HCT116 (cell line): ENCODE data around the gene PLEKHA4. TPM values are rescaled to one million over a fixed set of nuclear protein-coding genes. Genes with fewer than 3 reads are reported as not detected.

ENCODE experiments used
- ATAC-seq: fragments of 200-7000 bp; cut with Tn5 transposase; 2 replicates; pipeline ENCODE4 v1.9.1; 2020; ENCODE audit warnings: mild to moderate bottlenecking, moderate library complexity
- BruUV-seq: library from RNA; stranded (reverse); fragments of 400-500 nt; replicated peaks from 2 replicates; lab custom pipeline; 2021; lab: Mats Ljungman, UMichigan
- CTCF ChIA-PET: fragments of 300-600 bp; sonication (Branson Sonifier 250); formaldehyde crosslinking; loops from one replicate; lab custom pipeline; 2021; ENCODE audit warnings: antibody characterized with exemption; lab: Charles Lee
- POLR2A ChIA-PET: fragments of 300-600, 350-600 bp; sonication (Branson Sonifier 250); formaldehyde crosslinking; loops from one replicate; lab custom pipeline; 2021; ENCODE audit warnings: antibody characterized with exemption; lab: Charles Lee
- RAD21 ChIA-PET, 2 experiments: fragments of 300-600 bp; sonication (Branson Sonifier 250); formaldehyde crosslinking; loops; one replicate each; lab custom pipeline; 2023; ENCODE audit warnings: low total read pairs in 2 of 2; ENCODE audit not compliant: uncharacterized antibody in 2 of 2, unreplicated experiment in 2 of 2, low non-redundant PET in 1 of 2; lab: Charles Lee
- DNase-seq: peaks from one replicate; pipeline ENCODE4 v3.0.0-alpha.2; 2010; ENCODE audit warnings: low read depth, low spot score
- H2AFZ ChIP-seq: fragments of 200-600 bp; shearing (Covaris generic), sonication (generic); 2 replicates; pipeline ENCODE4 v1.6.1; 2017; ENCODE audit warnings: low read depth, mixed run types, mixed read lengths, antibody characterized with exemption, low read length; ENCODE audit not compliant: poor library complexity, severe bottlenecking
- H3K27ac ChIP-seq: 2 replicates; pipeline ENCODE4 v1.5.1; 2012; ENCODE audit warnings: low read depth, low read length
- H3K27me3 ChIP-seq: fragments of 200-600 bp; sonication (generic); 2 replicates; pipeline ENCODE4 v1.6.1; 2016; ENCODE audit warnings: mixed run types, low read length, mixed read lengths; ENCODE audit not compliant: insufficient read depth
- H3K36me3 ChIP-seq, 2 experiments: fragments of 200-500 bp in 1 of 2; fragments of 200-600 bp in 1 of 2; sonication (Bioruptor generic) in 1 of 2; sonication (generic) in 1 of 2; 2 replicates each; pipeline versions ENCODE4 v1.5.1 to v1.6.1; 2014 to 2016; ENCODE audit warnings: low read length in 2 of 2, inconsistent platforms in 1 of 2, mixed read lengths in 1 of 2, mixed run types in 1 of 2; ENCODE audit not compliant: insufficient read depth in 2 of 2, control insufficient read depth in 1 of 2
- H3K4me1 ChIP-seq, 2 experiments: fragments of 200-600 bp in 1 of 2; sonication (generic) in 1 of 2; 2 replicates each; pipeline versions ENCODE4 v1.5.1 to v1.6.1; 2012 to 2017; ENCODE audit warnings: low read length in 2 of 2, inconsistent platforms in 1 of 2, mild to moderate bottlenecking in 1 of 2, mixed read lengths in 1 of 2, mixed run types in 1 of 2, moderate library complexity in 1 of 2; ENCODE audit not compliant: insufficient read depth in 2 of 2, control insufficient read depth in 1 of 2
- H3K4me2 ChIP-seq: fragments of 200-600 bp; sonication (generic); 2 replicates; pipeline ENCODE4 v1.6.1; 2017; ENCODE audit warnings: mixed run types, low read length, mixed read lengths
- H3K4me3 ChIP-seq, 2 experiments: fragments of 200-600 bp in 1 of 2; sonication (generic) in 1 of 2; replicated peaks in 1 of 2; 2 replicates each; pipeline ENCODE4 v1.5.1; 2011 to 2016; ENCODE audit warnings: low read length in 2 of 2, control low read depth in 1 of 2, low read depth in 1 of 2, mild to moderate bottlenecking in 1 of 2, mixed read lengths in 1 of 2, mixed run types in 1 of 2
- H3K79me2 ChIP-seq: fragments of 200-600 bp; sonication (generic); 2 replicates; pipeline ENCODE4 v1.6.1; 2017; ENCODE audit warnings: mild to moderate bottlenecking, mixed run types, low read length, moderate library complexity, mixed read lengths; ENCODE audit not compliant: insufficient read depth
- H3K9ac ChIP-seq: fragments of 200-600 bp; sonication (generic); 2 replicates; pipeline ENCODE4 v1.6.1; 2016; ENCODE audit warnings: low read length, mixed read lengths
- H3K9me2 ChIP-seq: fragments of 200-600 bp; sonication (generic), shearing (Covaris generic); 2 replicates; pipeline ENCODE4 v1.6.1; 2017; ENCODE audit warnings: mixed run types, mild to moderate bottlenecking, moderate library complexity; ENCODE audit not compliant: insufficient read depth
- H3K9me3 ChIP-seq, 2 experiments: fragments of 200-500 bp in 1 of 2; fragments of 200-600 bp in 1 of 2; sonication (Bioruptor generic) in 1 of 2; sonication (generic) in 1 of 2; 2 replicates each; pipeline ENCODE4 v1.6.1; 2014 to 2017; ENCODE audit warnings: low read length in 2 of 2, mixed read lengths in 2 of 2, inconsistent platforms in 1 of 2, low read depth in 1 of 2, mild to moderate bottlenecking in 1 of 2, mixed run types in 1 of 2, moderate library complexity in 1 of 2; ENCODE audit not compliant: control insufficient read depth in 1 of 2, insufficient read depth in 1 of 2
- H4K20me1 ChIP-seq: fragments of 200-600 bp; sonication (generic), shearing (Covaris generic); 2 replicates; pipeline ENCODE4 v1.6.1; 2017; ENCODE audit warnings: mixed run types, mild to moderate bottlenecking, moderate library complexity; ENCODE audit not compliant: insufficient read depth
- CEBPB ChIP-seq: IDR thresholded peaks from 2 replicates; pipeline ENCODE4 v1.6.1; 2012; ENCODE audit warnings: low read depth
- EZH2 ChIP-seq: fragments of 200-600 bp; sonication (generic); IDR thresholded peaks from 2 replicates; pipeline ENCODE4 v1.6.1; 2017; ENCODE audit warnings: antibody characterized with exemption, mixed run types
- POLR2AphosphoS5 ChIP-seq: IDR thresholded peaks from 2 replicates; pipeline ENCODE4 v1.6.1; 2011; ENCODE audit warnings: mild to moderate bottlenecking, low read depth, low read length, moderate library complexity
- intact Hi-C: fragments of 100-400 bp; cut with micrococcal nuclease; formaldehyde crosslinking; loops from 2 replicates; pipeline ENCODE4 v1.10.0; 2022
- total RNA-seq: library from RNA; stranded (reverse); gene quantifications from one replicate; pipeline ENCODE4 v1.2.1, GENCODE V29; 2021; ENCODE audit not compliant: unreplicated experiment

Gene PLEKHA4
- total RNA-seq, 1 experiment from 2014 or later, result 20.4 TPM

GRCh38 chr19:48878196-48879024 is 10.0 kb upstream of the PLEKHA4 start (continued):
- TF ChIP-seq EZH2, result no peak
- TF ChIP-seq, all 23 proteins: peak for 0

DNA sequence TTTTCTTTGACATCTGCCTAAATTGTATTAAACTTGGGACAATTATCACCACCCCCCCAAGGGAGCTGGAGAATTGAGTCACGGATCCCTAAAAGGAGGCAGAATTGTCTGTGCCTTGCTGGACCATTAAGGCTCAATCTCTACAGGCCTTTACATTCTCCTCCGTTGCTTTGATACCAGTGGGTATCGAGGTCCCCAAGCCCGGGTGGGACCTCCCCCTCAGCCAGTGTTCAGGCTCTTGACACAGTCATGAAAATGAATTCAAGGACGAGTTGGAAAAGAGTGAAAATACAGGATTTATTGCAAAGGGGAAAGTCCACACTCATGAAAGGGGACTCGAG is 9.4 kb upstream of the PLEKHA4 start:
- DNase-seq, result no peak
- ChIA-PET POLR2A (interaction anchor here (2.3 kb wide), 1 partner anchor 84 kb away, joined by 6 read pairs; no protein-coding TSS in a partner anchor), CTCF (no interaction called here), RAD21 (no interaction called here)
- peaks cover 16% of the 10 kb centered on the region; the same call in 1 of the 2 replicates for H4K20me1 ChIP-seq
- H3K4me1 ChIP-seq, result peaks cover 33 to 37% of the 10 kb centered on the region in 2 experiments
- no peak overlapping the region for H2AFZ ChIP-seq
- intact Hi-C loops, result no loop called here
- BruUV-seq, result no TSS peak
- ATAC-seq, result no peak
- H3K9me3 ChIP-seq, result no peaks in the 10 kb centered on the region
- H3K36me3 ChIP-seq, result peaks cover 13 to 27% of the 10 kb centered on the region in 2 experiments
- TF ChIP-seq POLR2AphosphoS5 (0 out of 2 replicates have a peak, but pooled peaks have one; percentile 11), CEBPB (no peak), EZH2 (no peak)
- H3K27me3 ChIP-seq, result no peaks in the 10 kb centered on the region
- H3K9me2 ChIP-seq, result no peaks in the 10 kb centered on the region
- no peak overlapping the region for H3K4me2 ChIP-seq
- peaks cover 35% of the 10 kb centered on the region for H3K79me2 ChIP-seq
- H3K9ac ChIP-seq, result no peak overlapping the region
- H3K4me3 ChIP-seq, result no peak overlapping the region
- no peak overlapping the region for H3K27ac ChIP-seq
